ENCODE data around the gene ODC1. TPM values are rescaled to one million over a fixed set of nuclear protein-coding genes. Genes with fewer than 3 reads are reported as not detected.

Gene ODC1
- total RNA-seq, 1 experiment from 2014 or later: 46.6 TPM

GRCh38 chr2:10490806-10491291 is 42.7 kb upstream of the ODC1 start:
- TF ChIP-seq, protein P1, sequence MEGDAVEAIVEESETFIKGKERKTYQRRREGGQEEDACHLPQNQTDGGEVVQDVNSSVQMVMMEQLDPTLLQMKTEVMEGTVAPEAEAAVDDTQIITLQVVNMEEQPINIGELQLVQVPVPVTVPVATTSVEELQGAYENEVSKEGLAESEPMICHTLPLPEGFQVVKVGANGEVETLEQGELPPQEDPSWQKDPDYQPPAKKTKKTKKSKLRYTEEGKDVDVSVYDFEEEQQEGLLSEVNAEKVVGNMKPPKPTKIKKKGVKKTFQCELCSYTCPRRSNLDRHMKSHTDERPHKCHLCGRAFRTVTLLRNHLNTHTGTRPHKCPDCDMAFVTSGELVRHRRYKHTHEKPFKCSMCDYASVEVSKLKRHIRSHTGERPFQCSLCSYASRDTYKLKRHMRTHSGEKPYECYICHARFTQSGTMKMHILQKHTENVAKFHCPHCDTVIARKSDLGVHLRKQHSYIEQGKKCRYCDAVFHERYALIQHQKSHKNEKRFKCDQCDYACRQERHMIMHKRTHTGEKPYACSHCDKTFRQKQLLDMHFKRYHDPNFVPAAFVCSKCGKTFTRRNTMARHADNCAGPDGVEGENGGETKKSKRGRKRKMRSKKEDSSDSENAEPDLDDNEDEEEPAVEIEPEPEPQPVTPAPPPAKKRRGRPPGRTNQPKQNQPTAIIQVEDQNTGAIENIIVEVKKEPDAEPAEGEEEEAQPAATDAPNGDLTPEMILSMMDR (IDR thresholded peaks at IDR 0.05): no peak
- no peak for TF ChIP-seq E2F4 (CRISPR knock-in tag; IDR thresholded peaks at IDR 0.05; ENCODE audit: borderline replicate concordance, low read depth)
- no peak for TF ChIP-seq TP53 (CRISPR knock-in tag; IDR thresholded peaks at IDR 0.05)
- no peak for TF ChIP-seq PRDM15 (CRISPR knock-in tag; IDR thresholded peaks at IDR 0.05)
- TF ChIP-seq NR3C1 (CRISPR knock-in tag; conservative IDR thresholded peaks at IDR 0.05; ENCODE audit: low read depth): no peak
- TF ChIP-seq GTF2I (CRISPR knock-in tag; conservative IDR thresholded peaks at IDR 0.05): no peak
- TF ChIP-seq NR2C2 (CRISPR knock-in tag; IDR thresholded peaks at IDR 0.05): no peak
- no peak for TF ChIP-seq HMGXB4 (CRISPR knock-in tag; IDR thresholded peaks at IDR 0.05)
- no peak for TF ChIP-seq STAT6 (CRISPR knock-in tag; conservative IDR thresholded peaks at IDR 0.05; ENCODE audit: low read depth)
- TF ChIP-seq SP1 (CRISPR knock-in tag; conservative IDR thresholded peaks at IDR 0.05): no peak
- no peak for TF ChIP-seq MXD4 (CRISPR knock-in tag; IDR thresholded peaks at IDR 0.05; ENCODE audit: borderline replicate concordance)
- TF ChIP-seq, protein P2, sequence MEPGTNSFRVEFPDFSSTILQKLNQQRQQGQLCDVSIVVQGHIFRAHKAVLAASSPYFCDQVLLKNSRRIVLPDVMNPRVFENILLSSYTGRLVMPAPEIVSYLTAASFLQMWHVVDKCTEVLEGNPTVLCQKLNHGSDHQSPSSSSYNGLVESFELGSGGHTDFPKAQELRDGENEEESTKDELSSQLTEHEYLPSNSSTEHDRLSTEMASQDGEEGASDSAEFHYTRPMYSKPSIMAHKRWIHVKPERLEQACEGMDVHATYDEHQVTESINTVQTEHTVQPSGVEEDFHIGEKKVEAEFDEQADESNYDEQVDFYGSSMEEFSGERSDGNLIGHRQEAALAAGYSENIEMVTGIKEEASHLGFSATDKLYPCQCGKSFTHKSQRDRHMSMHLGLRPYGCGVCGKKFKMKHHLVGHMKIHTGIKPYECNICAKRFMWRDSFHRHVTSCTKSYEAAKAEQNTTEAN (CRISPR knock-in tag; IDR thresholded peaks at IDR 0.05): no peak
- TF ChIP-seq GRHL2 (CRISPR knock-in tag; IDR thresholded peaks at IDR 0.05; ENCODE audit: insufficient replicate concordance, severe bottlenecking): no peak
- TF ChIP-seq ZNF263 (CRISPR knock-in tag; IDR thresholded peaks at IDR 0.05; ENCODE audit: low read depth): no peak
- no peak for TF ChIP-seq ZNF232 (CRISPR knock-in tag; IDR thresholded peaks at IDR 0.05)
- TF ChIP-seq, protein P3, sequence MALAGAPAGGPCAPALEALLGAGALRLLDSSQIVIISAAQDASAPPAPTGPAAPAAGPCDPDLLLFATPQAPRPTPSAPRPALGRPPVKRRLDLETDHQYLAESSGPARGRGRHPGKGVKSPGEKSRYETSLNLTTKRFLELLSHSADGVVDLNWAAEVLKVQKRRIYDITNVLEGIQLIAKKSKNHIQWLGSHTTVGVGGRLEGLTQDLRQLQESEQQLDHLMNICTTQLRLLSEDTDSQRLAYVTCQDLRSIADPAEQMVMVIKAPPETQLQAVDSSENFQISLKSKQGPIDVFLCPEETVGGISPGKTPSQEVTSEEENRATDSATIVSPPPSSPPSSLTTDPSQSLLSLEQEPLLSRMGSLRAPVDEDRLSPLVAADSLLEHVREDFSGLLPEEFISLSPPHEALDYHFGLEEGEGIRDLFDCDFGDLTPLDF (CRISPR knock-in tag; IDR thresholded peaks at IDR 0.05): no peak
- TF ChIP-seq ZNF512 (CRISPR knock-in tag; IDR thresholded peaks at IDR 0.05; ENCODE audit: borderline replicate concordance): no peak
- no peak for TF ChIP-seq CDX4 (CRISPR knock-in tag; IDR thresholded peaks at IDR 0.05; ENCODE audit: borderline replicate concordance)
- Mint-ChIP-seq H3K4me1 (no peaks in the 10 kb centered on the region), H3K9me3 (peaks cover 8% of the 10 kb centered on the region), H3K27ac (no peak overlapping the region), H3K27me3 (ENCODE audit: low read depth) (no peaks in the 10 kb centered on the region), H3K36me3 (peaks cover 8% of the 10 kb centered on the region), H3K4me3 (no peak overlapping the region)
- ChIA-PET CTCF (no interaction called here), POLR2A (no interaction called here)
- ATAC-seq (no peak), DNase-seq (ENCODE audit: low spot score) (no peak)
